HG02623 (cell line): ENCODE results near the gene DHX32.

Source experiments
- ATAC-seq: cut with Tn5 transposase; IDR thresholded peaks from one replicate; pipeline ENCODE4 v1.9.1; 2021; ENCODE audit warnings: moderate library complexity; ENCODE audit not compliant: unreplicated experiment

Gene DHX32

DNA sequence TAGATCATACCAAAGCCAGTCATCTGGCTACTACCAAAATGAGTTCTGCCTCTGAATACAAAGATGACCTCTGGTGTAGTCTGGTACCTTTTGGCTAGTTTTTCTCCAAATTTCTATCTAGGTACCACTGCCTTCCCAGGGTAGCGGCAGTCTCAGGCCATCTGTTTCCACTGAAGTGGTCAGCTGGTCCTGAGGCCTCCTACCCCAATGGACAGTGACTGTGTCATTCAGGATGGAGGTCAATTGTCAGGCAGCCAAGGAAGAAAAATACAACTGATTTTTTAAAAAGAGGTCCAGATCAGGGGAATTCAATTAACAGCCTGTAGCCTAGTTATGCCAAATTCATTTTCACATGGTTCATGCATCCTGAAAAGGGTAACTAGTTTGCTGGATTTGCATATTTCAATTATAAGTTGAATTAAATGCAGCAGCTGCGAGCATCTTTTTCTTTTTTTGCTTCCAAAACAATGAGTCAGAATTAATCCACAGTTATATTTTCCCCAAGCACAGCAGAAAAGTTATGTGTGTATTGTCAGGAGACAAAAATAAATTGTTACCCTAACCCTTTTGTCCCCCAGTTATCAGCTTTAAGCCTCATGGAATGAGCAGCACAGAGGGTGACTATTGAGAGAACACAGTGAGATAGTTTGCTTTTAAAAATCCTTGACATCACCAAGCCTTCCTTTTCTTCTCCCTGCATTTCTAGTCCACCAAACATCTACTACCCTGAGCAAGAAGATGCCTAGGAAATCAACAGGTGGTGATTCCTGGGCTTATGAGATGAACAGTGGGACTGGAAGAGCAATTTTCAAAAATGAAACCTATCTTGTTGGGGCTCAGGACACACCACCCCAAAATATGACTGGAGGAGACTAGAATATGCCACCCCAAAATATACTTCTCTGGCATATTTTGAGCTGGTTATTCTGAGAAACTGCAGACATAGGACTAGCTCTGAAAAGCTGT, 30.0 kb downstream of the DHX32 start:
- ATAC-seq: no peak

DNA sequence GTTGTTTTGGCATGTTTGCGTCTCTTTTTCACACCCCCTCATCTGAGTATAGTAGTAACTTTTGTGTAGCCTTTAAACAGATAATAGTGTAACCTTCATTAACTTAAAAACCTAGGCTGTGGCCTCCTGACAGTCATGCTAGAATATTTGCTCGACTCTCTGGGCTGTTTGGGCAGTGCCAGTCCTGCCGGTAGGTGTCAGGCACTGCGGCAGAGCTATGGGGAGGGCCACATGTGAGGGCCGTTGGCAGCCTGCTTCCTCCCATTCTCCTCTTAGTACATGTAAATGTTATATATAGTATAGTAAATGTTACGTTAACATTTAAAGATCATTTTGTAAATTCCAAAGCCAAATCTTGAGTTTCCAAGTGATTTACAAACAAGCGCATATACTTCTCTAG, 31.6 kb downstream of the DHX32 start:
- ATAC-seq: no peak

DNA sequence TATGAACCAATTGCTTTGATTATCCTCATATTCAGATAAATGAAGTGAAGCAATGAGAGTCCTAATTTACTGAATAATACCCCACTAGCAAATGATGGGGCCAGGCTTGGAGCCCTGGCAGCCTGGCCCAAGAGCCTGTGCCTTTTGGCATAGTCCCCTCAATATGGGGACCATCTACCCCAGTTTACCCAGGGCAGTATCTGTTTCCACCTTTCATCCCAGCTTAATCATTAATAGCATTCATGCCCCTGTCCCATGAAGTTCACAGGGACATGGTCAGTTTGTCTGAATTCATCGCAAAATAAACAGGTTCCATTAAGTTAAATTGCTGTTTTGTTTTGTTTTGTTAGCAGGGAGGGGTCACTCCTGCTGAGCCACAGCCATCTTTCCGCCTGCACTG, 32.2 kb downstream of the DHX32 start:
- ATAC-seq: no peak

- no peak for ATAC-seq
Measured at GRCh38 chr10:125848371-125848770, 32.7 kb downstream of the DHX32 start.

DNA sequence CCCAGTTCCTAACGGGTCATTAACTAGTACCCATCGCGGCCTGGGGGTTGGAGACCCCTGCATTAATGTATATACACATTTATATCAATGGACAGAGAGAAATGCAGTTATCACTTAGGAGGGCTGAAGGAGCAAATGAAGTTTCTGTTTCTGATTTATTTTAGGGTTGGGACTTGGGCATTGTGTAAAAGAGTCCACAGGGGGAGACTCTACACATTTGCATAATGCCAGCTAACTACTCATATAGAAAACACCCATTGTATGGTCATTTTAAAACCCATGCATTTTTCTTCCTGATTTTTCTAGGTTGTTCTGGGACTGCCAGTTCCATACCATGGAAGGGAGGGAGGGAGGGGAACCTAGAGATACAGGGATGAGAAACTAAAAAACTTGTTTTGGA, 34.2 kb downstream of the DHX32 start:
- ATAC-seq: no peak

- ATAC-seq: no peak
Measured at GRCh38 chr10:125845617-125846016, 35.5 kb downstream of the DHX32 start.

- ATAC-seq: no peak
Measured at GRCh38 chr10:125844751-125845221, 36.3 kb downstream of the DHX32 start.

- no peak for ATAC-seq
Measured at GRCh38 chr10:125843603-125844329, 37.3 kb downstream of the DHX32 start.

GRCh38 chr10:125840955-125841354, 40.1 kb downstream of the DHX32 start:
- ATAC-seq: no peak

DNA sequence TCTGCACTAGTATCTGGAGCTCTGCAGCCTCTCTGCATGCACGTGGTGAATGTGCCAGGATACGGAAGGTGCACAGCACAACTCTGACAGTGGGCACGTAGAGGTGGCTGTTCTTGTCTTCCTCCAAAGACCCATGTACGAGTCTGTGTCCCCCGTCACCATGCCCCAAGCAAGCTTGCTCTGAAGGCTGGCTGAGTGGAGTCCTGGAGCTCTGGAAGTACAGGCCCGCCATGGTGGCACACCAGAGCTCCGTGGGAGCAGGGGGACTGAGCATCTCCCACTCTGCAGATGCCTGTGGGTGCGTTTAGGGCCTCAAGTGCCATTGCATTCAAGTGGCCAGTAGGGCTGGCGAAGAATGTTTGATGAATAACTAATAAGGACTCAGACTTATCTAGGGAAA, 40.7 kb downstream of the DHX32 start:
- ATAC-seq: no peak

GRCh38 chr10:125838802-125839575, 42.1 kb downstream of the DHX32 start:
- no peak for ATAC-seq

GRCh38 chr10:125836746-125837145, 44.3 kb downstream of the DHX32 start:
- no peak for ATAC-seq

- no peak for ATAC-seq
Measured at GRCh38 chr10:125828311-125828710, 52.8 kb downstream of the DHX32 start.

- ATAC-seq: no peak
Measured at GRCh38 chr10:125827133-125827532, 54.0 kb downstream of the DHX32 start.

GRCh38 chr10:125824736-125825135, 56.4 kb downstream of the DHX32 start:
- ATAC-seq: no peak

DNA sequence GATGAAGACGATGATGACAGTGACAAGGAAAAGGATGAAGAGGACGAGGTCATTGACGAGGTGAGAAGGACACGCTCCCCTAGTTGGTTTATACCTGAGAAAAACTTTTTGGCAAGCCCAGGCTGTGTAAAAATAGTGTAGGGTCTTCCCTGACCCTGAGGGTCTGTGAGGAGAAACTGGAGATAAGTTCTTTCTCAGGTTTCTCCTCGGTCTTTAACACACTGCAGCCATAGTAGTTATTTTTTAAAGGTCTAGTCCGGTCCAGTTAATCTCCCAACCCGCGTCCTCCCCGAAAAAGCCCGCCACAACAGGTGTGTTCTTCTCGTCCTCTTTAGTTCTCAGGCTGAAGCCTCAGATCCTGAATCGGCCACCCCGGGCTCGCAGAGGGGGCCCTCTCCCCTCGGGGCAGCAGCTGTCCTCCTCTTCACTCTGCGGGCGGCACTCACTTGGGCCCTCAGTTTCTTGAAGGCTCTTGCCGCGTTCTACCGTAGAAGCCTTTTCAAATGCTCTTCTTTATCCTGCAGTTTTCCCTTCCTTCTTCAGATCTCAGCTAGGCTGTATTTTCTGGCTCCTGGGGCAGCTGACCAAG, 57.3 kb downstream of the DHX32 start:
- ATAC-seq: no peak

- peak; percentile 71 for ATAC-seq
Measured at GRCh38 chr10:125822878-125823662, 58.0 kb downstream of the DHX32 start, which contains the start of the genes BCCIP and UROS. TSS of gene BCCIP (plus strand) at chr10:125823546. CDS start at chr10:125823558, 12 bp downstream. TSS of gene UROS (minus strand) at chr10:125823258. CDS start at chr10:125816499, 6,759 bp downstream.

DNA sequence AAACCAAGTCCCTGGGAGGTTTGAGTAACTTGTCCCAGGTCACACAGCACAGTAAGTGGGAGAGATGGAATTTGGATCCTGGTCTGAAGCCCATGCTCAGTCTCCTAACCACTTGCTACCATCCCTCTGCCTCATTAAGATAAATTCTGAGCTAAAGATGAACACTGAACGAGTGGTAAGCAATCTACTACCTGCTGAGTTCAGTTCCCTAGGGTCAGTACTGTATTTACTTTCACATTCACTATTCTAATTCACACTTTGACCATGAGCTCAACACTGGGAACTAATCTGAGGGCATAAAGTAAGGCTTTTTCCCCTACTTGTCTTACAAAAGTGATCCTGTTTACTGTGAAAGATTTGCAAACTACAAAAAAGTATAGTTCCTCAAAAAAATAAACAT, 60.4 kb downstream of the DHX32 start:
- peak; percentile 46 for ATAC-seq

- ATAC-seq: no peak
Measured at GRCh38 chr10:125817337-125817946, 63.6 kb downstream of the DHX32 start.
